SK-N-SH (cell line): Measurements from ENCODE around the gene LRIT2. TPM values are rescaled to one million over a fixed set of nuclear protein-coding genes. Genes with fewer than 3 reads are reported as not detected.
A peak's percentile ranks its signal among the peaks of the same experiment; 100 is the strongest.

ENCODE experiments used
- CTCF ChIA-PET: fragments of 300-600, 350-600 bp; formaldehyde crosslinking; extraction: SDS; loops from one replicate; lab custom pipeline; 2021; lab: Yijun Ruan, JAX
- POLR2A ChIA-PET: fragments of 350-600 bp; sonication (Branson Sonifier 250); formaldehyde crosslinking; extraction: SDS; loops from one replicate; lab custom pipeline; 2020; ENCODE audit warnings: antibody characterized with exemption, inconsistent platforms; lab: Yijun Ruan, JAX
- DNase-seq: peaks from one replicate; pipeline ENCODE4 v3.0.0; 2012
- H2AFZ ChIP-seq: fragments of 200-600 bp; sonication (generic); 2 replicates; pipeline ENCODE4 v1.8.1; 2016; ENCODE audit warnings: antibody characterized with exemption, mild to moderate bottlenecking, low read depth
- H3F3A ChIP-seq: fragments of 200-600 bp; sonication (generic); replicated peaks from 2 replicates; pipeline ENCODE3; 2016; ENCODE audit warnings: antibody characterized with exemption, mild to moderate bottlenecking; ENCODE audit not compliant: insufficient read depth
- H3K27ac ChIP-seq, 2 experiments: fragments of 200-500 bp in 1 of 2; fragments of 200-600 bp in 1 of 2; sonication (Bioruptor generic) in 1 of 2; sonication (generic), shearing (Covaris generic) in 1 of 2; 2 replicates each; pipeline versions ENCODE4 v1.5.1 to v1.6.1; 2014 to 2016; ENCODE audit warnings: low read depth in 2 of 2, inconsistent platforms in 1 of 2, low read length in 1 of 2, mild to moderate bottlenecking in 1 of 2, mixed read lengths in 1 of 2
- H3K27me3 ChIP-seq: fragments of 200-600 bp; sonication (generic), shearing (Covaris generic); 2 replicates; pipeline ENCODE4 v1.6.1; 2016; ENCODE audit warnings: mixed run types; ENCODE audit not compliant: insufficient read depth
- H3K36me3 ChIP-seq, 2 experiments: fragments of 200-500 bp in 1 of 2; fragments of 200-600 bp in 1 of 2; sonication (Bioruptor generic) in 1 of 2; sonication (generic) in 1 of 2; replicated peaks in 1 of 2; 2 replicates each; pipeline versions ENCODE3 to v1.5.1; 2014 to 2016; ENCODE audit warnings: low read length in 1 of 2, mild to moderate bottlenecking in 1 of 2; ENCODE audit not compliant: insufficient read depth in 2 of 2, control insufficient read depth in 1 of 2
- H3K4me1 ChIP-seq, 2 experiments: fragments of 200-500 bp in 1 of 2; fragments of 200-600 bp in 1 of 2; sonication (Bioruptor generic) in 1 of 2; sonication (generic), shearing (Covaris generic) in 1 of 2; 2 replicates each; pipeline versions ENCODE4 v1.5.1 to v1.6.1; 2014 to 2016; ENCODE audit warnings: low read depth in 1 of 2, low read length in 1 of 2, mixed run types in 1 of 2; ENCODE audit not compliant: insufficient read depth in 2 of 2, control insufficient read depth in 1 of 2
- H3K4me2 ChIP-seq: fragments of 200-600 bp; sonication (generic), shearing (Covaris generic); 2 replicates; pipeline ENCODE4 v1.6.1; 2017; ENCODE audit warnings: mixed run types
- H3K4me3 ChIP-seq, 2 experiments: fragments of 200-500 bp in 1 of 2; fragments of 200-600 bp in 1 of 2; sonication (Bioruptor generic) in 1 of 2; sonication (generic), shearing (Covaris generic) in 1 of 2; 2 replicates each; pipeline versions ENCODE4 v1.5.1 to v1.8.1; 2014 to 2016; ENCODE audit warnings: low read depth in 2 of 2, inconsistent platforms in 1 of 2, low read length in 1 of 2, mild to moderate bottlenecking in 1 of 2, mixed read lengths in 1 of 2, moderate library complexity in 1 of 2
- H3K79me2 ChIP-seq: fragments of 200-600 bp; sonication (generic); 2 replicates; pipeline ENCODE4 v1.8.1; 2017; ENCODE audit warnings: mild to moderate bottlenecking; ENCODE audit not compliant: insufficient read depth
- H3K9ac ChIP-seq: fragments of 200-600 bp; sonication (generic); 2 replicates; pipeline ENCODE4 v1.6.1; 2017; ENCODE audit warnings: mixed run types
- H3K9me2 ChIP-seq: fragments of 200-600 bp; sonication (generic); 2 replicates; pipeline ENCODE4 v1.6.1; 2017; ENCODE audit warnings: mixed run types
- H3K9me3 ChIP-seq: fragments of 200-600 bp; sonication (generic); 2 replicates; pipeline ENCODE4 v1.6.1; 2017; ENCODE audit warnings: mixed run types, mild to moderate bottlenecking, moderate library complexity
- H4K20me1 ChIP-seq: fragments of 200-600 bp; sonication (generic); 2 replicates; pipeline ENCODE4 v1.6.1; 2017; ENCODE audit warnings: mild to moderate bottlenecking, mixed run types; ENCODE audit not compliant: insufficient read depth
- CHD2 ChIP-seq: fragments of 150-350 bp; IDR thresholded peaks from 2 replicates; pipeline ENCODE4 v1.6.1; 2018; ENCODE audit warnings: low read length; ENCODE audit not compliant: partially characterized antibody
- EP300 ChIP-seq, 2 experiments: IDR thresholded peaks; 2 replicates each; pipeline versions ENCODE4 v1.4.0 to v1.6.1; 2012; ENCODE audit warnings: borderline replicate concordance in 1 of 2, low read depth in 1 of 2, low read length in 1 of 2
- GATA2 ChIP-seq: sonication (generic); formaldehyde crosslinking; IDR thresholded peaks from 2 replicates; pipeline ENCODE4 v1.5.0; 2020; ENCODE audit warnings: mild to moderate bottlenecking, missing genetic modification reagents
- JUND ChIP-seq: IDR thresholded peaks from 2 replicates; pipeline ENCODE4 v1.4.0; 2012
- MXI1 ChIP-seq: IDR thresholded peaks from 2 replicates; pipeline ENCODE4 v1.6.1; 2012; ENCODE audit warnings: mild to moderate bottlenecking, low read depth, low read length, improper control_type of control experiment
- NRF1 ChIP-seq: IDR thresholded peaks from 2 replicates; pipeline ENCODE4 v1.6.1; 2012; ENCODE audit warnings: low read depth, mild to moderate bottlenecking, low read length
- POLR2AphosphoS5 ChIP-seq: IDR thresholded peaks from 2 replicates; pipeline ENCODE4 v1.6.1; 2012; ENCODE audit warnings: low read depth, low read length
- RAD21 ChIP-seq: IDR thresholded peaks from 2 replicates; pipeline ENCODE4 v1.6.1; 2012; ENCODE audit warnings: mild to moderate bottlenecking, low read length
- SMC3 ChIP-seq: IDR thresholded peaks from 2 replicates; pipeline ENCODE4 v1.6.1; 2012; ENCODE audit warnings: low read depth, low read length, improper control_type of control experiment
- TCF12 ChIP-seq: IDR thresholded peaks from 2 replicates; pipeline ENCODE4 v1.4.0; 2012
- WGBS: methylation state at CpG from one replicate; pipeline ENCODE4 v1.1.6; 2017; ENCODE audit warnings: low lambda C conversion rate; 5-methylcytosine and 5-hydroxymethylcytosine counted together
- polyA plus RNA-seq, 3 experiments: library from polyadenylated mRNA; depleted of rRNA; stranded (reverse); fragments of >200 nt; gene quantifications; 2 replicates each; pipeline ENCODE4 v1.2.3, GENCODE V29; 2012
- TF ChIP-seq, protein P1 (sequence below): IDR thresholded peaks from 2 replicates; pipeline ENCODE4 v1.4.0; 2012; ENCODE audit warnings: low read depth, borderline replicate concordance
- TF ChIP-seq, protein P2 (sequence below): fragments of 200-600 bp; sonication (generic); IDR thresholded peaks from 2 replicates; pipeline ENCODE4 v1.6.1; 2017; ENCODE audit warnings: antibody characterized with exemption, mild to moderate bottlenecking, moderate library complexity

The LRIT2 gene
- polyA plus RNA-seq, 1 of the 3 experiments (the other 2 are of a cell fraction) = not detected

DNA sequence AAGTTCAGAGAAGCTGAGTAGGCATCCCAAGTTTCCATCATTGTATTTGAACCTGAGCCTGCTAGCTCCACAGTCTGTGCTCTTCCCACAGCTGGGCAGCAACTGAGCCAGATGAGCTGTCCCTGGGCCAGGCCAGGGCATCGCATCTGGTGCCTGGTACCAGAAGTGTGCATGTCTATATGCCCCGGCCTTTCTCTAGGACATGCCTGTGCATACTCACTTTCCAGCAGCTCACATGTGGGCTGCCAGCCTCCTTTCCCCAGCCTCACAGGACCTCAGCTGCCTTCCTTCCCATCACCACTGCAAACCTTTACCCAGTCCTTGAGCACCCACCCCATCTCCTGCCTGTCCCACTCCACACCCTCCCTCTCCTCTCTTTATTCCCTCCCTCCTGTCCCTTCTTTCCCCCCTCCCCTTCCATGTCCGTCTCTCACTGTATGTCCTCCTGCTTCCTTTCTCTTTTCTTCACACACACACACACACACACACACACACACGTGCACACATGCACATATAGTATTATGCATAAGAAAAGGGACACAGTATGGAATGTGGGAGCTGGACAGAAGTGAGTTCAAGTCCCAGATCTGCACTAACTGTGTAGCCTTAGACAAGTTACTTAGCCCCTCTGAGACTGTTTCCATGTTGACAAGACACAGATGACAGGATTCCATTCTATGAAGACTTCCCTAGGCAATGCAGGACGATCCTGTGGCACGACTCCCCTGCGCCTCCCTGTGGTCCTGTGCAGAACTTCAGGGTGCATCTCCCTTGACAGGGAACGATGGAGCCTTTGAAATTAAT, 20.1 kb downstream of the LRIT2 start:
- CTCF ChIA-PET = interaction anchor here (0.7 to 5.6 kb wide), 21 partner anchors 9 to 332 kb away, joined by 3 to 72 read pairs (median 4); partner anchors contain the start of genes CDHR1 and GHITM

DNA sequence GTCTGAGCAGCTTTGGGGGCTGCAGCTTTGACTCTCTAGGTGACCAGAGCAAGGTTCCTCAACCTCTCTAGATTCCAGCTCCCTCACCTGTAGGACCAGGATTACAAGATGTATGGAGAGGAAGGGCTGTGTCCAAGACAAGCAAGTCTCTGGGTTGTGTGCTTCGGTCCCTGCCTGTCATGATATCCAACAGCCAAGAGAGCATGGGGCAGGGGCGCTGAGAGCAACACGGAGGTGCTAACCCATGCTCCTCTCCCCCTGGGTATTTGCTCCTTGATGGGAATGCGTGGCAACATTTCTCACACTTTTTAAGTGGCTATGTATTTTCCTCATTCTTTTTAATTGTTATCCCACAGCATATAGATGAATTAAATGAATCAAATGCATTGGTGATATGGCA, 20.7 kb downstream of the LRIT2 start:
- H3K9ac ChIP-seq = no peak overlapping the region
- H3K4me3 ChIP-seq = no peak overlapping the region
- H3K4me1 ChIP-seq = no peaks in the 10 kb centered on the region
- no peaks in the 10 kb centered on the region for H3F3A ChIP-seq
- DNase-seq = no peak
- no peaks in the 10 kb centered on the region for H3K27me3 ChIP-seq
- no peak overlapping the region for H3K4me2 ChIP-seq
- ChIA-PET POLR2A (no interaction called here), CTCF (interaction anchor here (0.9 to 5.6 kb wide), 15 partner anchors 10 to 333 kb away, joined by 3 to 72 read pairs (median 4); partner anchors contain the start of gene CDHR1)
- no peaks in the 10 kb centered on the region for H3K9me3 ChIP-seq
- no peaks in the 10 kb centered on the region for H4K20me1 ChIP-seq
- H3K36me3 ChIP-seq = no peaks in the 10 kb centered on the region
- no peaks in the 10 kb centered on the region for H3K79me2 ChIP-seq
- H2AFZ ChIP-seq = no peak overlapping the region
- TF ChIP-seq, protein P1, sequence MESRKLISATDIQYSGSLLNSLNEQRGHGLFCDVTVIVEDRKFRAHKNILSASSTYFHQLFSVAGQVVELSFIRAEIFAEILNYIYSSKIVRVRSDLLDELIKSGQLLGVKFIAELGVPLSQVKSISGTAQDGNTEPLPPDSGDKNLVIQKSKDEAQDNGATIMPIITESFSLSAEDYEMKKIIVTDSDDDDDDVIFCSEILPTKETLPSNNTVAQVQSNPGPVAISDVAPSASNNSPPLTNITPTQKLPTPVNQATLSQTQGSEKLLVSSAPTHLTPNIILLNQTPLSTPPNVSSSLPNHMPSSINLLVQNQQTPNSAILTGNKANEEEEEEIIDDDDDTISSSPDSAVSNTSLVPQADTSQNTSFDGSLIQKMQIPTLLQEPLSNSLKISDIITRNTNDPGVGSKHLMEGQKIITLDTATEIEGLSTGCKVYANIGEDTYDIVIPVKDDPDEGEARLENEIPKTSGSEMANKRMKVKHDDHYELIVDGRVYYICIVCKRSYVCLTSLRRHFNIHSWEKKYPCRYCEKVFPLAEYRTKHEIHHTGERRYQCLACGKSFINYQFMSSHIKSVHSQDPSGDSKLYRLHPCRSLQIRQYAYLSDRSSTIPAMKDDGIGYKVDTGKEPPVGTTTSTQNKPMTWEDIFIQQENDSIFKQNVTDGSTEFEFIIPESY = no peak
- TF ChIP-seq GATA2 (no peak), JUND (no peak), NRF1 (no peak), TCF12 (no peak), POLR2AphosphoS5 (no peak)
- no peaks in the 10 kb centered on the region for H3K9me2 ChIP-seq
- WGBS = 33% methylated on average over 4 of the region's 4 CpGs
- no peak overlapping the region for H3K27ac ChIP-seq

More for the DNA sequence above, 20.1 kb downstream of the LRIT2 start:
- Histone ChIP-seq H3K36me3 (no peaks in the 10 kb centered on the region), H4K20me1 (no peaks in the 10 kb centered on the region), H3K27ac (no peak overlapping the region), H2AFZ (no peak overlapping the region), H3K4me3 (peak overlapping the region in 1 of 2 experiments; percentile 17; a peak in 1 of 4 replicates), H3K9ac (no peak overlapping the region), H3F3A (no peaks in the 10 kb centered on the region), H3K9me3 (no peaks in the 10 kb centered on the region), H3K4me2 (no peak overlapping the region), H3K27me3 (no peaks in the 10 kb centered on the region), H3K4me1 (no peaks in the 10 kb centered on the region), H3K9me2 (no peaks in the 10 kb centered on the region), H3K79me2 (no peaks in the 10 kb centered on the region)
- POLR2A ChIA-PET = no interaction called here
- WGBS = 9% methylated on average over 6 of the region's 8 CpGs
- TF ChIP-seq EP300 (IDR thresholded peaks at IDR 0.05; ENCODE audit: borderline replicate concordance in 1 of 2, low read depth in 1 of 2, low read length in 1 of 2) = no peak
- peak; percentile 83 for TF ChIP-seq RAD21
- TF ChIP-seq SMC3 = peak; percentile 72
- TF ChIP-seq MXI1 = no peak
- TF ChIP-seq, protein P1 = no peak
- peak; percentile 22 for TF ChIP-seq CHD2
- no peak for TF ChIP-seq POLR2AphosphoS5
- TF ChIP-seq, protein P2, sequence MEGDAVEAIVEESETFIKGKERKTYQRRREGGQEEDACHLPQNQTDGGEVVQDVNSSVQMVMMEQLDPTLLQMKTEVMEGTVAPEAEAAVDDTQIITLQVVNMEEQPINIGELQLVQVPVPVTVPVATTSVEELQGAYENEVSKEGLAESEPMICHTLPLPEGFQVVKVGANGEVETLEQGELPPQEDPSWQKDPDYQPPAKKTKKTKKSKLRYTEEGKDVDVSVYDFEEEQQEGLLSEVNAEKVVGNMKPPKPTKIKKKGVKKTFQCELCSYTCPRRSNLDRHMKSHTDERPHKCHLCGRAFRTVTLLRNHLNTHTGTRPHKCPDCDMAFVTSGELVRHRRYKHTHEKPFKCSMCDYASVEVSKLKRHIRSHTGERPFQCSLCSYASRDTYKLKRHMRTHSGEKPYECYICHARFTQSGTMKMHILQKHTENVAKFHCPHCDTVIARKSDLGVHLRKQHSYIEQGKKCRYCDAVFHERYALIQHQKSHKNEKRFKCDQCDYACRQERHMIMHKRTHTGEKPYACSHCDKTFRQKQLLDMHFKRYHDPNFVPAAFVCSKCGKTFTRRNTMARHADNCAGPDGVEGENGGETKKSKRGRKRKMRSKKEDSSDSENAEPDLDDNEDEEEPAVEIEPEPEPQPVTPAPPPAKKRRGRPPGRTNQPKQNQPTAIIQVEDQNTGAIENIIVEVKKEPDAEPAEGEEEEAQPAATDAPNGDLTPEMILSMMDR = peak; percentile 69
- peak; percentile 83 for DNase-seq
